NCI-H524 treated with DMSO at 0.1 percent for 48 hours (cell line): ENCODE results near the gene SSBP3.
A peak's percentile ranks its signal among the peaks of the same experiment; 100 is the strongest.

Experiments
- DNase-seq: peaks from one replicate; lab custom pipeline; 2025; lab: John Stamatoyannopoulos, UW

Gene SSBP3

DNA sequence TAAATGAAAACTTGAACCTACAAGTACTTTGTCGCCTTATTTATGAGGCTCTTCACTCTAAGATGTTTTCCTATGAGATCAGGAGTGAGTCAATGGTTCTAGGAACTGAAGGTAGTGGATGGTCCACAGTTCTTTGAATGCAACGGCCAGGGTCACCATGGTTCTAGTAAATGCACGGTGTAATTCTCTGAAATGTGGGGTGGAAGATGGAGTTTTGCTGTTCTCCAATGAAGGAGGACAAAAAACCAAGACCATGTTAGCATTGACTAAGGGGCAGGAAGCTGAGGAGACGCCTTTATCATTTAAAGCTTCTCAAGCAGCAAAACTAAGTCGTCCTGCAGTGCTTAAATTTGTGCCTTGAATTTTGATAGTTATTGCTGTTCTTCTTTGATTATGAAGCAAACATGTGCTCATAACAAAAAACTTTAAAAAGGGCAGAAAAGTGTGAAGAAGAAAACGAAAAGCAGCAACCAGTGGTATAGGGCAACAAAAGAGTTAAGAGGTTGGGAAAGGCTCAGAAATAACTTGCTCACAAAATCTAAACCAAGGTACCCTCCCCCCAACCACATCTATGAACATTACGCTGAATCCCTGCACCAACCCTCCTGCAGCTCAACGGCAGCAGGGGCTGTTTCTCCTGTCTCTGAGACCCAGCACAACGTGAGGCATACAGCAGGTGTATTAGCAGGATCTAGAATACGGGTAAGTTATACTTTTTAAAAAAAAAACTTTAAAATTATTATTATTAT is 121.2 kb downstream of the SSBP3 start:
- no peak for DNase-seq

DNA sequence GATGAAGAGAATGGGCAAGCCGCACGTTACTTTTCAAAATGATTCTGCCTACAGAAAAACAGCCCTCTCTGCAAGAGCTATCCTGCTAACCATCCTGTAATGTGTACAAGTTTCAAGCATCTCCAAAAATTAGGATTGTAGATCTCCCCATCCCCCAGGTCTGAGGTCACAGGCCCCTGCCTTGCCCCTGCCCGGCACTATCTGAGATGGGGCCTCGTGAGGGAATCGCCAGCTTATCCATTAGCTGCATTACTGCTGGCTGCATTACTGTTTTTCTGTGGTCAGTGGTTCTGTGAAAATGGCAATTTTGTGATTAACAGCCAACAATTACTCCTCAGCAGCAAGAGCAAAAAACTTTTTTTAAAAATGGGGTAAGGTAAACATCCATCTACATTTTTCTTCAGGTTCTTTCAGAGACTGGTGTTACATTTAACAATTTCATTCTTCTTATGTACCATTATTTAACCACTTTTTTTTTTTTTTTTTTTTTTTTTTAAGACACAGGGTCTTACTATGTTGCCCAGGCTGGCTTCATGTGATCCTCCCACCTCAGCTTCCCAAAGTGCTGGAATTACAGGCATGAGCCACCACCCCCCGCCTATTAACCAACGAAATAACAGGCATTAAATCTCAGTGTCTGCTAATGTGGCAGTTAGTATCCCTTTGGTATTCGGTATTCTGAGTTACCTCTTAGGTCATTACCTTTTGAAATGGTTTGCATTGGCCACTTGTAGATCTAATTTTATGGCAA is 122.4 kb downstream of the SSBP3 start:
- no peak for DNase-seq

DNA sequence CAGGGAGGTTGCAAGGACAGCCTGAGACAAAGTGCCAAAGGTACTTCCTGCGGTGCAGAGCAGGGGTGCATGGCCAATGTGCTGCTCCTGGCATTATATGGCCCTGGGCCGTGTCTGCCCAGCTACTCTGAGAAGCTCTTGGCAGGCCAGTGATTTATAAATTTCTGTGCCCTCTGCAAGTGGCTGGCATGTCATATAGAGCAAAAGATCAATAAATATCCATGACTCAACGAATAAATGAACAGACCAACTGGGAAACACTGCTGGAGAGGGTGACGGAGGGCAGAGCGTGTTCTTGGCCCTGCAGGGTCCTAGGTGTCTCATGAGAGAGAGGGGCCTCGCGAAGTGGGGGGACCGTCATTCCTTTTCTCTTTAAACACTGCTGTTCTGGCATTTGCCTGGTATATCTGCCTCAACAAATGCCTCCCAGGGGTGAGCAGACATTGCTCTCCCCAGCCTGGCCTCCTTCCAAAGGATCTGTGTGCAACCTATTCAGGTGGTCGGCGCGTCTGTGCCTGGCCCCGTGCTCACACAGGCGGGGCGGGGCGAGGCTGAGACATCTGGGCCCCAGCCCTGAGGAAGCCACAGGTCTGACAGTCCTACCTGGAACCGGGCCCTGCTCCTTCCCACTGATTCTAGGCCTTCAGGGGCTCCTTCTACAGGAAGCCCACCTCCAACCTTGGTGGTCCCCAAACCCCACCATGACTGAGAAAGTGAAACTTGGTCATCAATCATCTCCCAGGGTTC is 123.9 kb downstream of the SSBP3 start:
- DNase-seq = no peak

DNA sequence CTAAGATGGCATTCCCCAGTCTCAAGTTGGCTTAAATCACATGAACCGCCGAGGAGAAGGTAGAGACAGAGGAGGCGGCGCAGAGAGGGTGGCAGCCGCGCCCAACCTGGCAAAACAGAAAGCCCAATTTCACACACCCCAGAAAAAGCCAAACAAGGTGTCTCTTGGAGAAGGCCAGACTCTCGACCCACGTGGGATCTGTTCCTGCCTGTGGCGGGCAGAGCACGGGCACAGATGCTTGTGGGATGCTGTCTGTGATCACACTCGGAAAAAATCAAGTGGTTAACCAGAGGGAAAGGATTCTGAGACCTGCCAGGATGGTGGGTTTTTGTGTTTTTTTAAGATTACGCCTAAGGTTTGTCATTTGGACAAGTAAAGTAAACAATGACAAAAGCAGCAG is 125.5 kb downstream of the SSBP3 start:
- DNase-seq = no peak

DNA sequence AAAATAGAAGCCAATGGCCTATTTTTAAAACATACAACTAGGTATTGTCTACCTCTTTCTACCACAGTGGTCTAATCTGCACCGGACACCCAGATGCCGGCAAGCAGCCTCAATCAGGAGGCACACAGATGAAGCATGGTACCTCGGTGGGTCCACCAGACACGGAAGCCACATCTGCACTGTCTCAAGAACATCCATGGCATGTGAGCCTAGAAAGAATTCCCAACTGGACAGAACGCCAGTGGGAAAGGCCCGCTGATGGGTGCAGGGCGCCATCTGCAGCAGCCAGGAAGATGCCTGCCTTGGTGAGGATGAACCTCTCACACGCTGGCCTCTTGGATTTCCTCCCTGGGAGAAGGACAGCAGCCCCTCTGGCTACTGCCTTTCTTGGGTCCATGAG is 126.7 kb downstream of the SSBP3 start:
- DNase-seq = no peak

DNA sequence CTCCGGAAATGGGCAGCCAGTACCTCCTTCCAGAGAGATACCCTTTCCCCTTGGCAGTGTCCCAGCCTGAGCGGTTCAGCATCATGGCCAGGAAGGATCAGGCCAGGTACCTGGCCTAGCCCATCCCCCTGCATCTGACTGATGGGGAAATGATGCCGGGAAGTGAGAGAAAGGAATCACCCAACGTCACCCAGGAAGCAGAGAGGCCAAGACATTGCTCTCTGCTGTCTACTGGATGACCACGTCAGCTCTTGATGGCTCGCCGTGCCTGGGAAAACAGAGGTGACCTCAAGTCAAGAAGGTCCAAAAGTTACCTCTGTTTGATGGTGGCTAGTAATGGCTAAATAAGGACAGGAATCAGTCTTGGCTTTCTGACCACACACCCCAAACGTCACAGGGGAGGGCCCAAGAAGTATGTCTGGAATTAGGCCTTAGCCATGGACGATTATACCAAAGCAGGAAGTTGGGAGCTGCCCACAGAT is 127.2 kb downstream of the SSBP3 start:
- DNase-seq = no peak

DNA sequence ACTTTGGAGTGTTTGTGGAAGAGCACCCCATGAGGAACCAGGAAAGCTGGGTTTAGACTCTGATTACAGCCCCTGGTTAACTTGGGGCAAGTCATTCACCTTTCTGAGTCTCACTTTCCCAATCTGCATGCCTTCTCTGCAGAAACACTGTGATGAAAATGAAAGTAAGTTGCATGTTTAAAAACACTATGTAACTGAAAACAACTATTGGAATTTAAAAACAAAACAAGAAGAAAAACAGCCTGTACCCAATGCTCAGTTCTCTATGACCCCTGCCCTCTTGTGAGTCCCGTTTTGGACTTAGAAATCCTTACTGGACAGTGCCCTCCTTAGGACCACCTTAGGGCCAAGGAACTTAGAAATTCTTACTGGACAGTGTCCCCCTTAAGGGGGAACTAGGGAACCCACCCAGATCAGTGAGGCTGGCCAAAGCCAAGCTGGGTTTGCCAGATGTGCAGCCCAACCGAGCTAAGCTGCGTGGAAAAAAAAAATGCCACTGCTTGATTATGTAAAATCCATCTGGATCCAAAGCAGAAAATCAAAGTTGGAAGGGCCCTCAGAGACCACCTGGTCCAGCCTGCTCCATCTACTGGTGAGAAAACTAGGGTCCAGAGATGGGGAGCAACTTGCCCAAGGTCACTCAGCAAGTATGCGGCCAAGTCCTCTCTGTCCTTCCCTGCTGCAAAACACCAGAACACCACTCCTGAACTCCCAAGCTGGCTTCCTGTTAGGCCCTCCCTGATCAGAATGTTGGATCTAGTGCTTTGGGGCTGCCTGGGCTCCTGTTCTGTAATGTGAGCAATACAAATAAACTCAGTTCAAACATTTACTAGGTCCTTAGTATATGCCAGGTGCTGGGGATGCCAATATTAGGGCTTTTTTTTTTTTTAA is 128.5 kb downstream of the SSBP3 start:
- DNase-seq = no peak

DNA sequence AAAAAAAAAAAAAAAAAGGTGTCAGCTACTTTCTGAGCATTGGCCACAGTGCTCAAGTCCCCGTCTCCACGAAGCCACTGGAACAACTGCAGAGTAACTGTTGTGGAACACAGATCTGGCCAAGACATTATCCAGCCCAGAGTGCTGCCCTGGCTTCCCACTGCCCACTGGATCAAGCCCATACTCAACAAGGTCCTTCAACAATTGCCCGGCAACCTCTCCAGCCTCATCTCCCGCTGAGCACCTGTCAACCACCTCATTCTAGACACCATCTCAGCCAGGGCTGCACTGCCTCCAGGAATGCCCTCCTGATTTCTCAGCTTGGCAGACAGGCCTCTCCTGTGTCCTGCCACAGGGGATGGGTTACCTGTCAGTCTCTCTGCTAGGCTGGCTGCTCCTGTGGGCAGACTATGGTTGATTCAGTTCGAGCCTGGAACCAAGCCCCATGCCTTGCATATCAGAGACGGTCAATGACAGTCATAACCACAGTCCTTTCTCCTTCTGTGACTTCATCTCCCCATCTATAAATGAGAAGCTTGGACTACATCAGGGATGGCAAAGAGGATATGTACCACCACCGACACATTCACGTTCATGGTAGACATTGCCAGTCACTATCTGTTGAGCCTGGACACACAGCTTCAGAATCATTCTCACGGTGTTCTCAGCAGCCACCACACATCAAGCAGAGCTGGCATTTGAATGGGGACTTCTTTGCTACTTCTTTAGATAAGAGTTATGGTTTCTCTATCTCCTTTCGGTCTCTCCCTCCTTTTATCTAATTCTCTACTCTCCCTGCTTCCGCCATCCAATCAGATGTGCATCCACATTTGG is 129.4 kb downstream of the SSBP3 start:
- no peak for DNase-seq

DNA sequence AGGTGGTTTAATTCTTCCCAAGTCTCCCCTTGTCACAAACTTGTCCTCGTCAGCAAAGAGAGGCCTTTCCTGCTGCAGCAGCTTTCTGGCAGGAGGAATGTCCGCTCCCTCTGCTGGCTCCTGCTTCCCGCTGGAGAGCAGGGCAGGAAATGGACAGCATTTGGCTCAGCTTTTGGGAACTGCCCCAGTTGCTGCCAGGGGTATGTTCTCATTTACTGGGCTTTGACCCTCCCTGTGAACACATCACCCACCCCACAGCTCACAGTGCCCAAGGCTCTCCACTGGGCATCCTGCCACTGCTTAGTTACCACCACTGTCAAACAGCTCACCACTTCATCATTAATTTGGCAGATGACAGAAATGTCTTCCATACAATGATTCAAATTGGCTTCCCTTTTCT is 130.8 kb downstream of the SSBP3 start:
- no peak for DNase-seq

DNA sequence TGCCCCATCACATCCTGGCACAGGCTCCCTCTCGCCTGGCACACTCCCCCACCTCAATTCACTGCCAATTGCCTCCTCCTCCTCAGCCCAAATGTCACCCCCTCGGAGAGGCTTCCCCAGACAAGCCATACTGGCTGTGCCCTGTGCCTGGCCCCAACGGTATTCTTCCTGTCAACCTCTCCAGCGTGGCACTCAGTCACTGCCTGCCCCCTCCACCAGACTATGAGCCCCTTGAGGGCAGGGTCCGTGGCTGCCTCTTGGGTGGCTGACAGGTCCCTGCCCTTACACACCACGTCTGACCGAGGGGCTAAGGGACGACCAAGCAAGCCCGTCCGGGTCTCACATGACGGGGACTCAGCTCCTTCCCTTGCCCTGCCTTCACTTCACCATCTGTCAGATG is 131.3 kb downstream of the SSBP3 start:
- DNase-seq = no peak

DNA sequence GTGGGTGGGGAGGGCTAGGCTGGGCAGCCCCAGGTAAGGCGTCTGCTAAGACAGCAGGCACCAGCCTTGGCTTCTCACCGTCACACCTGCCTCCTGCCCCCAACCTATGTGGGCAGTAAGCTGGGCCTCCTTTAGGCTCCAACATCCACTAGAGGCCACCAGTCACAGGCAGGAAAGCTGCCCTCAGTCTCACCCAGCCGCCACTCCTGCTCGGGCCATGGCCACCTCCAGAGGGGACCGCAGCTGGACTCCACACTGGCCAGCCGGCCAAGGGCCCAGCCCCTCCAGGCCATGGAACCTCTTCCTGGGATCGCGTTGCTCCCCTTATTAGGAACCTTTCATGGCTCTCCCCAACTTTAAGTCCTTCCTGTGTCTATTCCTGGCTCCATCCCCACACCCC is 131.7 kb downstream of the SSBP3 start:
- DNase-seq = peak; percentile 49

DNA sequence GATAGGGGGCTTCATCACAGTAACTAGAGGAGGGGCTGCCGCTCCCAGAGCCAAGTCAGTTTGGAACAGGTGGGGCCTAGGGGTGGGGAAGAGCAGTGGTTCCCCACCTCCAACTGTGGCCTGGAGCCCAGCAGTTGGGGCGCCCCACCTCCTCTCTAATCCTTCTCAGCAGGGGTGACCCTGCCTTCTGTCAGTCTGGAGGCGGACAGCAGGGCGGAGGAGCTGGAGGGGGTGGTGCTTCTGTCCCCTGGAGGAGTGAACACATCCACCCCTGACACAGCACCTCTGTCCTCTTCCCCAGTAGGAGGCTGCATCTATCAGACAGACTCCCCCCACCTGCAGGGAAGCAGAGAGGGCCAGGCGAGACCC is 132.4 kb downstream of the SSBP3 start:
- DNase-seq = peak; percentile 91

DNA sequence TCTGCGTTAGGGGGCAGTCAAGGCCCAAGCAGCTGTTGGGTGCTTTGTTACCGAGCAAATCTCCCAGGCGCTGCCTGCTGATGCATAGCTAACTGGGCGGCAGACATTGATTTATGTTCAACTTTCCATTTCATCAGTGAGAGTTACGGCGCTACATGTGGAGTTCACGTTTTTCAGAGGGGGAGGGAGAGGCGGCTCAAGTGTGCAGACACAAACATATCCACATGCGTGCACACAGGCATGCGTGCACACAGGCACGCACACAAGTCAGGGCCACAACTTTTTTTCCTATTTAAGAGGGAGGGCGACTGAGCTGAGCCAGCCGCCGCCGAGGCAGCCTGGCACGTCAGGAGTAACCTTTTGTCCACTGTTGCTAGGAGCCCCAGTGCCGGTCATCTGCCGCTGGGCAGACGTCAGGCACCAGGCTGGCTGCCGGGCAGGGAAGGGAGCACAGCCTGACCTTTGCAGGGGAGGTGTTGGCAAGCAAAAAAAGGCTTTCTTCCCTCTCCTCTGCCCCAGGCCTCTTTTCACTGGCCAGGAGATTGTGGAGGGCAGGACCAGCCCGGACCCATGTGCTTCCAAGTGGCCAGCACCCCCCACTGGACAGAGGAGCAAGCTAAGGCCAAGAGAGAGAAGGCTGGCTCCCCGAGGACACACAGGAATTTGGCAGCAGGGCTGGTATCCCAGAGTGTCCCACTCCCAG is 133.0 kb downstream of the SSBP3 start:
- DNase-seq = peak; percentile 87

DNA sequence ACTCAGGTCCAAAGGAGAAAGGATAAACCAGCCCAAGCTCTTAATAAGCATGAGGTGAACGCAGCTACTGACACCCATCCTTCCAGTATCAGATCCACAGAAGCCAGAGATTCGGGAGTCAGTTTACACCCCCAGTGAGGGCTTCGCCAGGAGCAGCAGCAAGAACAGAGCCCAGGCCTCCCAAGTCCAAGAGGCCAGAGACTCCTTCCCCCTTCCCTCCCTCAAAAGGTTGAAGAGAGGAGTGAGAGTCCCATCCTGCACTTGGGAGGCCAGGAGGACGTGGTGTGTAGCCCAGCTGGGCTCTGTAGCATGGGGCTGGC is 133.5 kb downstream of the SSBP3 start:
- no peak for DNase-seq

DNA sequence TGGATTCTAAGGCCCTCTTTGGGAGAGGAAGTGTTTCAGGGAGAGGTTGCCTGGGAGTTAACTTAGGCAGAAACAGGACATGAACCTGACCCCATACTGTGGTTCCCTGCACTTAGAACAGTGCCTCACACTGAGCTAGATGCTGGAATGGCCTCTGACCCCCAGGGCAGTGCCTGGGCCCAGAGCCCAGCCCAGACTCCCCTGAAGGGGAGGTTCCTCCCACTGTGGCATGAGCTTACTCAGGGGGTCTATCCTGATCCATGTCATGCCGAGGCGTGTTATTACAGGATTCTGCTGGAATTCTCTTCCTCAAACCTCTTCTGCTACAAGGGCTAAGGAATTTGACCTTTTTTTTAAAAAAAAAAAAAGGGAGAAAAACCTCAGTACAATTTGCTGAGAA is 134.1 kb downstream of the SSBP3 start:
- no peak for DNase-seq

DNA sequence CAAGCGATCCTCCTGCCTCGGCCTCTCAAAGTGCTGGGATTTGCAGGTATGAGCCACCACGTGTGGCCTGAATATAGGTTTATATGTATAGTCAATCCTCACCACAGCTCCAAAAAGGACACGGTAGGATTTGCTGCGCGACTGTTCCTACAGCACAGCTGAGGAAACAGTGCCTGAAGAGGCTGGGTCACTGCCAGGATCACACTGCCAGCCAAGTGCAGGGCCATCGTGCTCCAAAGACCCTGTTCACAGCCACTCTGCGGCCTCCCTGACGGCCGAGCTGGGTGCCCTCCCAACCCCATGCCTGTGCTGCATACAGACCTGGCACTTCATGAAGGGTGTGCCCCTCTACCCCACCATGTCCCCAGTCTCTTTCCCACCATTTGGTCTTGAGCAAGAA is 134.9 kb downstream of the SSBP3 start:
- DNase-seq = no peak

DNA sequence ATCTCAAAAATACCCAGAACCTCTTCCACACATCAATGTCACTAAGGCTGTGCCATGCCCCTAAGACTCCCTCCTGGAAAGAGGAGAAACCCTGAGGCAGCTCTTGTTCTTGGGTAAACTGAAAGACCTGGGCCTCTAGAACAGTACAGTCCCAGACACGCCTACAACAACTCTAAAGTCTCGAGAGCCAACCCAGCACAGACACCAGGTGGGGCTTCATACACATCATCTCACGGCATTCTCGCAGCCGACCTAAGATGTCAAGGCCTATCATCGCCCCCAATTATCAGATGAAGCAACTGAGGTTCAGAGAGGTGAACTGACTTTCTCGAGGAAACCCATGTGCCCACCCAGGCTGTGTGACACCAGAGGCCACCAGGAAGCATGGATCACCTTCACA is 135.7 kb downstream of the SSBP3 start:
- no peak for DNase-seq

DNA sequence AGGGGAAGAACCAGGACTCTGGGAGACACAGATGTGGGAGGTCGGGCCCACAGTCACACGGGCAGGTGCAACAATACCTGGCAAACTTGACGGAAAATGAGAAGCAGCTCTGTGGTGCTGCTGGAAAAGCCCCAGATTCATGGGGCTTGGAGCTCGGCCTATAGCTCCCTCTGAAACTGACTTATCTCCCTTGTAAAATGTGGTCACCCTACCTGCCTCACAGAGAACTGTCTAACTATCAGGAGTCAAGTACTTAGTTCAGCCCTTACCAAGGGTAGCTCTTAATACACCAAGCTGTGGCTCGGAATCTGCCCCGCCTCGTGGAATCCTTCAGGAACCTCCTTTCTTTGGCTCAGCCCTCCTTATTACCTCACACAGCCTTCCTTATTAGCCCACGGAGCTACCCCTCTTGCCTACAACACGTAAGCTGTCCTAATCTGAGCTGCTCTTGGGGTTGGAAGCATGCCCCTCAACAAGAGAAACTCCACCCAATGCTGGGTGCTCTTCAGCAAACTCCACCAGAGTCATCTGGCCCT is 137.4 kb downstream of the SSBP3 start:
- no peak for DNase-seq

DNA sequence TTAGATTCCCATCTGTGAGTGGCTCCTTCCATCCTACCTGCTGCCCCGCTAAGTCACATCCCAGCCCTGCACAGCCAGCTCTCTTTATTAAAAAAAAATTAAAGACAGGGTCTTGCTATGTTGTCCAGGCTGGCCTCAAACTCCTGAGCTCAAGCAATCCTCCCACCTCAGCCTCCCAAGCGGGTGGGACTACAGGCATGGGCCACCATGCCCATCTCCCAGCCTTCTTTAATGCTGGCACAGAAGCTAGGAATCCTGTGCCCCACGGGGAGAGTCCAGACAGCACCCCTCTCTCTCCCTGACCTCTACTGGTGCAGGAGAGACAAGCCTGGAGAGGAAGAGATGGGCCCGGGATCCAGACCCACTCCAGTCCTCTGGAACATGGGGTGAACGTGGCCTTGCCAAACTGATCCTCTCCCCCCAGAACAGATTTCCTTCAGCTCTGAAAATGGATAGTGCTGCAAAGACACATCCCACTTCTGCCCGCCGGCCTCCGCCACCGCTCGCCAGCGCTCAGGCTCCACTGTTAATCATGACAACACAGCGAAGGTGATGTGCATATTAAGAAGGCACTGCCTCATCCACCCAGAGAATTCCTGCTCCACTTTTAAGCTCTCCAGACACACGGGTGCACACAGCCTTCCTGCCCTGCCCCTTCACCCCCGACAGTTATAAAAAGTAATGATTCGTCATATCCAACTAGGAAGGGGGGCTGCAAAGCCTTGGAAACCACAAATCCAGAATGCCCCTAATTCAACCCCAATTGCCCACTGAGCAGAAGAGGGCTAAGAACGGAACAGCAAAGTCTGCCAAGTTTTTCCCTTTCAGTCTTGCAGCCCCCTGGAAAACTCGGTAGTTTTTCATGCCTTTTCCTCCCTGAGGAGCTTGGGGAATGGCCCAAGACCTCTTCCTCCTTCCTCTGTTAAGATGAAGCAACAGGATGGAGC is 138.1 kb downstream of the SSBP3 start:
- no peak for DNase-seq
